Sciatic nerve (tissue), 2 donors: ENCODE results near the gene KCNN2. TPM values are rescaled to one million over a fixed set of nuclear protein-coding genes. Genes with fewer than 3 reads are reported as not detected.

Experiments
- ATAC-seq: fragments of 200-7000 bp; cut with Tn5 transposase; one replicate; pipeline ENCODE4 v1.9.1; 2020; ENCODE audit warnings: mild to moderate bottlenecking, moderate library complexity
- DNase-seq: peaks from one replicate; pipeline ENCODE4 v3.0.0-alpha.2; 2020; ENCODE audit warnings: low spot score
- intact Hi-C: fragments of 100-400 bp; cut with DNase I; formaldehyde crosslinking; loops from one replicate; pipeline ENCODE4 v1.14.2; 2022
- total RNA-seq: library from RNA; stranded (reverse); fragmentation: NEBNext Ultra II Directional; extraction: Animal tissue kit (Norgen Biotek cat#: 25700); gene quantifications from one replicate; pipeline ENCODE4 v1.2.1, GENCODE V29; 2021
- donor health status: DM: no; HTN: no; CAD: no.
- donor health status: DM: no; HTN: no; CAD: no.

KCNN2 gene
- total RNA-seq, 1 donor from 2014 or later = 0.71 TPM

DNA sequence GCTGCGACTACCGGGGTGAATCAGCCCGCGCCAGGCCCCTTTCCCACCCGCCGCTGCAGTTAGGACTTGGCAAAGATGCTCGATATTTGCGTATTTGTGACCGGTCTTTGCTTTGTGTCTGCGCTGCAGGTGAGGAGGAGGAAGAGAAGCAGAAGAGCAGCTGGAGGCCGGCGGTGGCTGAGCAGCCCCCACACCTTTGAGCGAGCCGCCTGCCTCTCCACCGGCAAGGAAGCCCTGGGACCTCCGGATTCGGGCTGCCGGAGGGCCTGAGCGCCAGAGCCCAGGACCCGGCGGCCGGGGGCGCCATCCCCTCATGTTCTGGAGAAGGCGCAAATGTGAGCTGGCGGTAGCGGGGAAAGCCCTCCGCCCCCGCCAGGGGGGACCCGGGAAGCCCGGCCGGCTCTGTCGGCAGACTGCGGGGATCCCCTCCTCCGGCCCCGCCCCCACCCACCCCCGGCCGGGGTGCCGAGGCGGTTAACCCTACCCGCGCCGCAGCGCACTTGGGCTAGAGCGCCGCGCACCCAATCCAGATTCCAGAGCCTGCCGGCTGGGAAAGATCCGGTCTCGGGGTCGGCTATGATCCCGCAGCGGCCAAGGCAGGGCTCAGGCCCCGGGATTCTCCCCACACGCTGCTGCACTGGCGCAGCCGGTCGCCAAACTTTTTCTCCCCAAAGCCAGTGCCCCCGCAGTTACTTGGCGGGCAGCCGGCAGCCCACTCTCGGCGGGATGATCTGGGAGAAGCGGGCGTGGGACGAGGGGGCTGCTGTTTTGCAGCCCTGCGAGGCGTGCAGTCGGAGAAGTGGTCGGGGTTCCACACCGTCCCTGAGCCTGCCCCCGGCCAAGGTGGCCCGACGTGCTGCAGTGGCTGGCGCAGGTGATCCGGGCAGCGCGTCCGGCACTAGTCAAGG, 800 bp upstream of the KCNN2 start:
- intact Hi-C loops = no loop called here
- ATAC-seq (peak; percentile 32), DNase-seq (no peak)

DNA sequence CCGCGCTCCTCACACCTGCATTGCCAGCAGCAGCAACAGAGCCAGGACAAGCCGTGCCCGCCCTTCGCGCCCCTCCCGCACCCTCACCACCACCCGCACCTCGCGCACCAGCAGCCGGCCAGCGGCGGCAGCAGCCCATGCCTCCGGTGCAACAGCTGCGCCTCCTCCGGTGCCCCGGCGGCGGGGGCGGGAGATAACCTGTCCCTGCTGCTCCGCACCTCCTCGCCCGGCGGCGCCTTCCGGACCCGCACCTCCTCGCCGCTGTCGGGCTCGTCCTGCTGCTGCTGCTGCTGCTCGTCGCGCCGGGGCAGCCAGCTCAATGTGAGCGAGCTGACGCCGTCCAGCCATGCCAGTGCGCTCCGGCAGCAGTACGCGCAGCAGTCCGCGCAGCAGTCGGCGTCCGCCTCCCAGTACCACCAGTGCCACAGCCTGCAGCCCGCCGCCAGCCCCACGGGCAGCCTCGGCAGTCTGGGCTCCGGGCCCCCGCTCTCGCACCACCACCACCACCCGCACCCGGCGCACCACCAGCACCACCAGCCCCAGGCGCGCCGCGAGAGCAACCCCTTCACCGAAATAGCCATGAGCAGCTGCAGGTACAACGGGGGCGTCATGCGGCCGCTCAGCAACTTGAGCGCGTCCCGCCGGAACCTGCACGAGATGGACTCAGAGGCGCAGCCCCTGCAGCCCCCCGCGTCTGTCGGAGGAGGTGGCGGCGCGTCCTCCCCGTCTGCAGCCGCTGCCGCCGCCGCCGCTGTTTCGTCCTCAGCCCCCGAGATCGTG, 517 bp downstream of the KCNN2 start:
- ATAC-seq (no peak), DNase-seq (no peak)
- intact Hi-C loops = no loop called here

DNA sequence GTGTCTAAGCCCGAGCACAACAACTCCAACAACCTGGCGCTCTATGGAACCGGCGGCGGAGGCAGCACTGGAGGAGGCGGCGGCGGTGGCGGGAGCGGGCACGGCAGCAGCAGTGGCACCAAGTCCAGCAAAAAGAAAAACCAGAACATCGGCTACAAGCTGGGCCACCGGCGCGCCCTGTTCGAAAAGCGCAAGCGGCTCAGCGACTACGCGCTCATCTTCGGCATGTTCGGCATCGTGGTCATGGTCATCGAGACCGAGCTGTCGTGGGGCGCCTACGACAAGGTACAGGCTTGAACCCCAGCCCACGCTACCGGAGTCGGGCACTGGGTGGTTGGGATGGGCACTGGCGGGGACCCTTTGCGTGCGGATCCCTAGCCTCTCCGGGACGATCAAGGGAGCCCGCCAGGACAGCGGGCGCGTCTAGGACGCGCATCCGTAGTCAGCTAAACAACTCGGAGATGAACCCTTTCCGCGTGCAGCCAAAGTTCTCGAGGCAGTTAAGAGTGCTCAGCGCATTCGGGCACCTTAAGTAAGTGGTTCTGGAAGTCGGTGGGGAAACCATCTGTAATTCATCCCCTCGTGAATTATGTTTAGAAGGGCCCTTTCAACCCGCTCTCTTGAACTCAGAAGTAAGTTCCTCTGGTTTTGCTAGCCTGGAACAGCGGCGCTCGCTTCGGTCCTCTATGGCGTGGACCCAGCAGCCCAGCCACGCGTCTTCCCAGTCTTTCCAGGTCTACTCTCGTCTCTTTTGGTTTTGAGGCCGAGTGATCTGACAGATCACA, 1.3 kb downstream of the KCNN2 start:
- DNase-seq (no peak), ATAC-seq (peak; percentile 20)
- intact Hi-C loops = no loop called here

DNA sequence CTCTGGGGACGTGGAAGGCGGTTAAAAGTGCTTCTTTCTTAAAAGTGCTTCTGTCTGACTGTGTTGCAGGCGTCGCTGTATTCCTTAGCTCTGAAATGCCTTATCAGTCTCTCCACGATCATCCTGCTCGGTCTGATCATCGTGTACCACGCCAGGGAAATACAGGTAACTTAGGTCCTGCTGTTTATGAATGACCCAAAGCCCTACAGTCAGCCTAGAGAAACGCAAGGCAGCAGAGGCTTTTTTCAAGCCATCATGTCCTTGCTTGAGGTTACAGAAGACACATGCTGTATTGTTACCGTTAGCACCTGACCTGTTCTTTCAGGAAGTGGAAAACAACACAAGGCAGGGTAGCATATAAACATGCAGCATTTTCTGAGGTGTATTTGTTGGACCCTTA, 2.0 kb downstream of the KCNN2 start:
- no peak for ATAC-seq
- intact Hi-C loops = no loop called here
- no peak for DNase-seq

DNA sequence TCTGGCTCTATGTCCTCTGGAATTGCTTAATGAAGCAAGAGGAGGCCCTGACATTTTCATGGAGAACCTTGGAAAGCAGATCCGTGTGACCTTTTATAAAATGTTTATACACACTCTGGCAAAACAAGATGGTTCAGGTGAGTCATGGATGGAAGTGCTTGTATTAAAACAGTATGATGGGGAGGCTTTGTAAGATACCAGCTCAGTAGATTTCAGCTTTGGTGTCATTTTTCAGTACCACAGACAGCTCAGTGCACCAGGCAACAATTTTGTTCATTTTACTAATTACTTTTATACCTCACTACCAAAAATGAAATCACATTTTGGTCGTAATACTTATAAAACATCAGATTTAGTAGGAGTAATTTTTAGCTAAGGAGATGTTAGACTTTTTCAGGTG, 5.2 kb downstream of the KCNN2 start:
- intact Hi-C loops = no loop called here
- no peak for ATAC-seq
- no peak for DNase-seq

DNA sequence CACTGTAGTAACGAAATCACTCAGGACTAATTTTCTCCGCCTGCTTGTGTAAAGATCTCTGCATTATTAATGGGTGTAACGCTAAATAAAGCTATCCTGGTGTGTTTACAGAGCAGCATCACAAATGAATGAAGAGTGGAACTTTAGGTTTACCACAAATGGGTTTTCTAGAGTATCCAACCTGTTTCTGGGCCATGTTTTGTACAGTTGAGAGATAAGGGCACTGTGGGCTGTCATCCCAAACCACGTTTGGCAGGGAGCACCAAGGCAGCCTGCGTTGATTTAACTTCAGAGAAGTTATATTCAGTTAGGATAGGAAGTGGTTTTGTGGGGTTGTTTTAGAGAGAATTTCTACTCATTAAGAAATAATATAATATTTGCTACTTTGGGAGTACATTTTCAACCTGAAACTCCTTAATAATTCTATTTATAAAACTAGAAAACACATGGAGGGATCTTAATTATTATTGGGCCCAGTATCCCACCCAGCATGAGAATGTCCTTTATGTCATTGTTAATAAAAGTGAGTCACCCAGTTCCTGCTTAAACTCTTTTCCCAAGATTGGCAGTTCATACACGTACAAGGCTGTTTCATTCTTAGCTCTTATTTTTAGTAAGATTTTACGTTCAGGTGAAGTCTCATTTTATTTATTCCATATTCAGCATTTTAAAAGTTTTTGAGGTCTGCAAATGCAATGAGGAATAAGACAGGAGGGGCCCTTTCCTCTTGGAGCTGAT, 8.0 kb downstream of the KCNN2 start:
- no peak for ATAC-seq
- intact Hi-C loops = no loop called here
- no peak for DNase-seq

DNA sequence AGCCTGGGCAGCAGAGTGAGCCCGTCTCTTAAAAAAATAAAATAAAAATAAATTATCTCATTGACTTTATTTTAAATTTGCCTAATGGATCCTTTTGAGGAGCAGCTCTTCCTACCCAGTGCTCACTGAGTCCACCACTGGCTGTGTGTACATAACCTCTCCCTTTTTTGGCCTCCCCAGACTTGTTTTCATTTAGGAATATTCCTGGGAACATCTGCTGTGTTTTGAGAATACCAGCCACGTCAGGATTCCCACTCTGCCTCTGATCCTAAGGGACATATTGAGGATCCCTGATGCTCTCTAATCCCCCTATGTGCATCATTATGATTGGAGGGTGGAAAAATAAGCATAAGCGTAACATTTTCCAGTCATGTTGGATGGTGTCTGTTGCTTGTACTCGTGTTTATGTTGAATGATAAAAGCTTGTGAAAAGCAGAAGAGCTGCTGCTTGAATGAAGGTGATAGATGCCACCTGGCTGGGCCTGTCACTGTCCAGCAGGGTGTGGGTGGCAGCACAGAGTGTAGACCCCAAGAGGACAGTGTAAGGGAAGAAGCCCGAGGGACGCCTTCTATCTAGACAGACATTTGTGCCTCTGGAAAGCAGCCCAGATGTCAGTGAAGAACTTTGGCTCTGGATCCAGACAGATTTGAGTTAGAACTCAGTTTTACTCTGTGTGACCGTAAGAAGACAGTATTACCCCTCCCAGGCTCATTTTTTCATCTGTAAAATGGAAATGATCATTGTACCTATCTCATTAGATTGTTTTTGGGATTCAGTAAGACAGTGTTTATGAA, 15.4 kb downstream of the KCNN2 start:
- DNase-seq = no peak
- no peak for ATAC-seq

DNA sequence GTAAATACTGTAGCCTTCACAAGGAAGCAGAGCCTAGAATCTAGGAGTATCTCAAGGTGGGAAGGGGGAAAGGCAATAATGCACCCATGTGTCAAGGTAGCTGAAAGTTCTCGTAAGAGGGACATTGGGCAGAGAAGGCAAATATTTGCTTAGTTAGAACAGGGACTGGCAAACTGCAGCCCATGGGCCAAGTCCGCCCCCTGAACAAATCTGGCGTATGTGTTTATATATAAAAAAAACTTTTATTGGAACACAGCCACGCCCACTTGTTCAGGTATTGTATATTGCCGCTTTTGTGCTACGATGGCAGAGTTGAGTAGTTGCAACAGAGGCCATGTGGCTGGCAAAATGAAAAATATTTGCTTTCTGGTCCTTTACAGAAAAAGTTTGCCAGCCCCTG, 16.1 kb downstream of the KCNN2 start:
- no peak for ATAC-seq
- DNase-seq = no peak
- intact Hi-C loops = no loop called here

More for the DNA sequence above, 15.4 kb downstream of the KCNN2 start:
- intact Hi-C loops = no loop called here

DNA sequence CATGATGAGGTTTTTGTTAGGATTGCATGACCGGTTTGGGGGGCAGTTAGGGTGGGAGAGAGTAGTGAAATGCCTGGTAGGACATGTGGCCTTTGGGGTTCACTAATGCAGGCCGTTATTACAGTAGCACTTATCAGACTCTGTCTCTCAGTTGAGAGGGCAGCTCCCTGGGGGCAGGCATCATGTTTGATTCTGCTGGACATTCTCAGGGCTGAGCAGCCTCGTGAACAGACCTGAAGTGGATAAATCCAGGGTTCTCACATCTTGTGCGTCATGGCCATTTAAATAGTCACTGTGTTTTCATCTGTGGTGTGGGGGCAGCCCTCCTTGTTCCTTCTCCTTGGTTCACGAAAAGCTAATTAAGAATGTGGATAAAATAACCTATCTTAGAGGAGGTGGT, 18.9 kb downstream of the KCNN2 start:
- no peak for ATAC-seq
- no peak for DNase-seq
- intact Hi-C loops = no loop called here

DNA sequence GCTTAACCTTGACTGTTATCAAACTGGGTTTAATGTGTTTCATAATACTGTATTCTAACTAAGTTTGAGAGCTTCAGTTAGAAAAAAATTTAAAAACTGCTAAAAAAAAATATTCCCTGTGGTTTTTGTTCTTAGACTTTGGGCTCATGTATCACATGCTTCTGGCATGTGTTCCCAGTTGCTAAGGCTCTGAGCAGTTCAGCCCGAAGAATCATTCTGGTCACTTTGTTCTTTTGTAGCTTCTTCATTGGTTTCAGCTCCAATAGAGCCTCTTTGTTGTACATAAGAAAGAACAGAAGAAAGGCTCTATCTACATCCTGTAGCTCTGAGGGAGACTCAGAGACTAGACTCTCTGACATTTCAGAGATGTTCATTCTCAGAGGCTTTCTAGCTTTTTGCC, 25.6 kb downstream of the KCNN2 start:
- intact Hi-C loops = no loop called here
- ATAC-seq = peak; percentile 56
- no peak for DNase-seq

DNA sequence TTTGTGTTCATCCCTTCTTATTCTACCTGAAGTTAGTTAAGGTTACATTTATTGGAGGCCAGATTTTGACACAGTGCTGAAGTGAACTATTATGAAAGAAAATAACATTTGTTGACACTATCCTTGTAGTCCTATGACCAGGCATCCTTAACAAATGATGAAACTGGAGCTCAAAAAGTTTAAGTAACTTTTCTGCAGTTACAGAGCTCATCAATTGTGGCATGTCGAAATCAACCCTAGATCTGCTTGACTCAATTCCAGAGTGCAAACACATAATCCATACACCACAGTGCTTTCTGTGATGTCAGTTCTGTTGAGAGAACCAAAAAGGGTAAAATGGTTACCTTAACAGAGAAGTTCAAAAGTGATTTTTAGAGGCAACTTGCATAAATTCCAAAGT, 28.6 kb downstream of the KCNN2 start:
- ATAC-seq (no peak), DNase-seq (no peak)
- intact Hi-C loops = no loop called here

DNA sequence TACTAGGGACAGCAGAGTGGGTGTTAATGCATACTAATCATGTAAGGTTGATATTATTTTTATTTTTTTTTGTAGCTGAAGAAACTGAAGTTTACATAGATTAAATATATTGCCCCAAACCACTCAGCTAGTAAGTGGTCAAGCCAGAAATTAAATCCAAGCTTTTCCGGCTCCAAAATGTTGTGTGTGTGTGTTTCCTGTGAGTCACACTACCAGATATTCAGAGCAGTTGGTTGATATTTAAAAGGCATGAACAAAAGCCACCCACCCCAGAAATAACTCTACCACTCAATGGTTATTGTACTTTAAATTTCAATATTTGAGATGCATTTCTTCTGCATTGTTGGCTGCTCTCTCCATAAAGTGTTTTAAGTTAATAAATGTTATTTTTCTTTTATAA, 29.5 kb downstream of the KCNN2 start:
- no peak for DNase-seq
- intact Hi-C loops = no loop called here
- ATAC-seq = no peak

DNA sequence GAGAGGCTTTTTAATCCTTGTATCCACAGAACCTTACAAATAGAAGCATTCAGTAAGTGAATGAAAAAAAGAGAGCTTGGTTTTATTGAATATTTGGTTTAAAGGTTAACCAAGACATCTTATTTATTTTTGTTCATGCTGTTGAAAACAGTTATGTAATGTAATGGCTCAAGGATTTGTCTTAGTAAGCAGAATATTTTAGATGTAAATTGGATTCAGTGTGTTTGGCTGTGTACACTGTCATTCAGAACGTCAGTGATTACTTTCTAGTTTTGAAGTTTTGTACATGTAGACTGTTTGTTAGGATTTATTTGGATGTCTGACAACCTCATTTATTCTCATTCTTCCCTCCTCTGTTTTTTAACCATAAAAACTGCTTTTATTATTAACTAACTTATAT, 31.3 kb downstream of the KCNN2 start:
- intact Hi-C loops = no loop called here
- DNase-seq (no peak), ATAC-seq (no peak)

DNA sequence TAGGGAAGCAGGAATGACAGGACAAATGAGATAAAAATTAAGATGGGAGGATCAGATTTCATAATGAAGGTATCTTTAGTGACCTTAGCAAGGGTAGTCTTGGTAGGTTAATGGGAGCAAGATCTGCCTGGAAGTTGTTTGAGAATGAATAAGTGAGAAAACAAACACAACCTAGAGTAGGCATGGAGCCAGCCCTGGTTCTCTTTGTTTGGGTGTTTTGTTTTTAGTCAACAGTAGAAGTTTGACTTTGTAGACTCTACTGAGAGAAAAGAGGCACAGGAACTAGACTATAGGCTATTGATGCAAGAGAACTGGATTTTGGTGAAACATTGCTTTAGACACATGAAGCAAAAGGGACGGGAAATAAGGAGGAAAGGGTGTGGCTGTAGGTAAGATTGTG, 40.3 kb downstream of the KCNN2 start:
- no peak for DNase-seq
- ATAC-seq = no peak
- intact Hi-C loops = no loop called here

DNA sequence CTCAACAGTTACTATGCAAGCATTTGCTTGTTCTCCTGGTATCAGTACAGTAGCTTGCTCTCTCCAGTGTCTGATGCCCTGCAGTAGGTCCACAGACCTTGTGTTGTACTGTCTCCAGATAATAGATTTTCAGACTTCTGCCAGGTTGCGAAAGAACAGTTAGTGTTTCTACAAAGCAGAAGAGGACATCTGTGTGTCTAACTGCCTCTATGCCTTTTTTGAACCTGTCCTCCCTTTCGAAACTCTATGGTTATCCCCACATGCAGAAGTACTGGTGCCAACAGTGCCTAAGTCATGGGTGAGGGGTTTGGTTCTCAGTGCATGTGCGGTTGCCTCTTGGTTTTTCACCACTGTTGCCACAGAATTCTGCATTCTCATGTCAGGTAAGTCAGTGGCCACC, 45.9 kb downstream of the KCNN2 start:
- DNase-seq (no peak), ATAC-seq (no peak)
- intact Hi-C loops = no loop called here

DNA sequence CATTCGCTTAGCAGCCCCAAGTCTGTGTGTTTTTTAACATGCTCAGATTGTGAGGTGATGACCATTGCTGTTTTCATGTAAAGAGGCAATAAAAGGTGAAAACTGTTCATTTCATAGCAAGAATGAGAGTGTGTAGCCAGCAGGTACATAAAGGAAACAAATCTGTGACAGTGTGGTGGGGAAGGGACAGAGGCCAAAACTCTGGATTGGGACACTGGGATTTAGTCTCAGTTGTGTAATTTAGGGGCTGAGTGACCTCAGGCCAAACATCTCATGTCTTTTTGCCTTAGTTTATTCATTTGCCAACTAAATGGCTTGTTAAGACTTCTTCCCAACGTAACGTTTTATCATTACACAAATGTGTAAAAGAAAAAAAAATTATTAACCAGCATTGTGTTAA, 47.0 kb downstream of the KCNN2 start:
- DNase-seq (no peak), ATAC-seq (no peak)
- intact Hi-C loops = no loop called here

DNA sequence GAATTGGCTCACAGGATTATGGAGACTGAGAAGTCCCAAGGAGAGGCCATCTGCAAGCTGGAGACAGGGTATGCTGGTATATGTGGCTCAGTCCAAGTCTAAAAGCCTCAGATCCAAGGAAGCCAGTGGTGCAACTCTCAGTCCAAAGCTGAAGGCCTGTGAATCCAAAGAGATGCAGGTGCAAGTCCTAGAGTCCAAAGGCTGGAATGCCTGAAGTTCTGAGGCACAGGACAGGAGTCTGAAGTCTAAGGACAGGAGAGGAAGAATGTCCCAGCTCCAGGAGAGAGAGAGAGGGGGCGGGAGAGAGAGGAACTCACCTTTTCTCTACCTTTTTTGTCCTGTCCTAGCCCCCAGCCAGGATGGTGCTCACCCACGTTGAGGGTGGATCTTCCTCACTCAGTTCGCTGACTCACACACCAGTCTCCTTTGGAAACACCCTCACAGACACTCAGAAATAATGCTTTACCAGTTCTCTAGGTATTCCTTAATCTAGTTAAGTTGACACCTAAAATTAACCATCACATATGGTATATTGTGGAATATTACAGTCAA, 49.6 kb downstream of the KCNN2 start:
- intact Hi-C loops = no loop called here
- ATAC-seq (no peak), DNase-seq (no peak)
